HG03460 (cell line): ENCODE data around the gene SH3BP2.

Experiments used
- ATAC-seq: cut with Tn5 transposase; IDR thresholded peaks from one replicate; pipeline ENCODE4 v1.9.1; 2021; ENCODE audit not compliant: unreplicated experiment

The SH3BP2 gene

GRCh38 chr4:2850966-2851798 is 58.3 kb downstream of the SH3BP2 start:
- ATAC-seq, result no peak

- peak; percentile 62 for ATAC-seq
Measured at GRCh38 chr4:2852481-2852921, 59.6 kb downstream of the SH3BP2 start.

- no peak for ATAC-seq
Measured at GRCh38 chr4:2855584-2855983, 62.7 kb downstream of the SH3BP2 start.

GRCh38 chr4:2856266-2856665 is 63.4 kb downstream of the SH3BP2 start:
- no peak for ATAC-seq

GRCh38 chr4:2857349-2857927 is 64.6 kb downstream of the SH3BP2 start:
- no peak for ATAC-seq

- ATAC-seq, result no peak
Measured at GRCh38 chr4:2858451-2859217, 65.7 kb downstream of the SH3BP2 start.

GRCh38 chr4:2859514-2859913 is 66.6 kb downstream of the SH3BP2 start:
- ATAC-seq, result no peak

GRCh38 chr4:2860391-2861348 is 67.8 kb downstream of the SH3BP2 start:
- ATAC-seq, result no peak

- no peak for ATAC-seq
Measured at GRCh38 chr4:2861631-2862436, 68.9 kb downstream of the SH3BP2 start.

- ATAC-seq, result no peak
Measured at GRCh38 chr4:2862528-2862927, 69.6 kb downstream of the SH3BP2 start.

GRCh38 chr4:2863649-2864048 is 70.8 kb downstream of the SH3BP2 start:
- no peak for ATAC-seq

- ATAC-seq, result no peak
Measured at GRCh38 chr4:2865196-2865780, 72.4 kb downstream of the SH3BP2 start.

- no peak for ATAC-seq
Measured at GRCh38 chr4:2866160-2866861, 73.4 kb downstream of the SH3BP2 start.

GRCh38 chr4:2866891-2867290 is 74.0 kb downstream of the SH3BP2 start:
- no peak for ATAC-seq

- no peak for ATAC-seq
Measured at GRCh38 chr4:2867758-2868491, 75.0 kb downstream of the SH3BP2 start.

GRCh38 chr4:2868877-2869487 is 76.1 kb downstream of the SH3BP2 start:
- no peak for ATAC-seq

GRCh38 chr4:2869659-2870058 is 76.8 kb downstream of the SH3BP2 start:
- ATAC-seq, result no peak

GRCh38 chr4:2870082-2870481 is 77.2 kb downstream of the SH3BP2 start:
- no peak for ATAC-seq
